H1 (cell line): ENCODE results near the gene SLC25A45. TPM values are rescaled to one million over a fixed set of nuclear protein-coding genes. Genes with fewer than 3 reads are reported as not detected.

ENCODE experiments used
- ATF2 ChIP-seq: IDR thresholded peaks from 2 replicates; pipeline ENCODE4 v1.6.1; 2012; ENCODE audit warnings: low read length, inconsistent platforms
- BACH1 ChIP-seq: IDR thresholded peaks from 2 replicates; pipeline ENCODE4 v1.6.1; 2012; ENCODE audit warnings: low read length, improper control_type of control experiment
- SP2 ChIP-seq: IDR thresholded peaks from 2 replicates; pipeline ENCODE4 v1.6.1; 2012; ENCODE audit warnings: mild to moderate bottlenecking, low read length, inconsistent platforms
- polyA plus RNA-seq, 7 experiments: library from polyadenylated mRNA; depleted of rRNA in 3 of 7; stranded (reverse) in 5 of 7; unstranded in 2 of 7; fragments of >200 nt in 5 of 7; fragments of 200-250 nt in 2 of 7; gene quantifications; 1 replicate in 5 of 7; 2 replicates in 1 of 7; 4 replicates in 1 of 7; pipeline versions ENCODE4 v1.2.1 to v1.2.3, GENCODE V29; 2011 to 2013; ENCODE audit warnings: missing spikeins in 2 of 7, mixed read lengths in 2 of 7
- total RNA-seq: library from RNA; stranded (reverse); fragmentation: NEBNext Ultra II Directional; extraction: Animal tissue kit (Norgen Biotek cat#: 25700); gene quantifications from 2 replicates; pipeline ENCODE4 v1.2.1, GENCODE V29; 2021

Gene SLC25A45
- total and polyA plus RNA-seq, 2 of the 8 experiments (the other 6 are each of a cell fraction or from before 2014, with no cell fraction given): 0.54 to 0.59 TPM

- TF ChIP-seq ATF2: no peak
- no peak for TF ChIP-seq SP2
- TF ChIP-seq BACH1: no peak
- TF ChIP-seq, all 59 proteins: peak for 0
Measured at GRCh38 chr11:65402790-65403189, 20.3 kb upstream of the SLC25A45 start (continued).
